Ovary (tissue), 3 donors: ENCODE measurements around the gene PALLD.

Source experiments
- CTCF ChIP-seq, 3 donors: fragments of 450-650 bp in 2 of 3; fragments of 200-600 bp in 1 of 3; IDR thresholded peaks; one replicate each; pipeline versions ENCODE4 v1.5.1 to v1.8.0; 2016 to 2022; ENCODE audit warnings: antibody characterized with exemption in 3 of 3, mild to moderate bottlenecking in 1 of 3
- EP300 ChIP-seq: sonication (generic); formaldehyde crosslinking; IDR thresholded peaks from one replicate; pipeline ENCODE4 v1.6.1; 2017; ENCODE audit warnings: antibody characterized with exemption
- donor health status: DM: no; HTN: no; CAD: no.

GRCh38 chr4:168685136-168685809 lies 188.4 kb downstream of the PALLD start:
- TF ChIP-seq CTCF (IDR thresholded peaks at IDR 0.05) (no peak), EP300 (no peak)
